SK-N-SH treated with all-trans-retinoic acid at 6 μM for 48 hours (cell line): ENCODE measurements around the gene EBF4.

Source experiments
- CSDC2 ChIP-seq: fragments of 250-450 bp; sonication (Bioruptor Pico); IDR thresholded peaks from 2 replicates; pipeline ENCODE4 v1.5.0; 2020; ENCODE audit warnings: mild to moderate bottlenecking, moderate library complexity
- OSR1 ChIP-seq: fragments of 250-450 bp; sonication (Bioruptor Pico); IDR thresholded peaks from 2 replicates; pipeline ENCODE4 v1.8.0; 2022; ENCODE audit warnings: moderate library complexity, mild to moderate bottlenecking, inconsistent platforms
- SNAI2 ChIP-seq: fragments of 250-450 bp; sonication (Bioruptor Pico); IDR thresholded peaks from 2 replicates; pipeline ENCODE4 v1.5.0; 2020; ENCODE audit warnings: mild to moderate bottlenecking, moderate library complexity
- TOX ChIP-seq: fragments of 250-450 bp; sonication (Bioruptor Pico); IDR thresholded peaks from 2 replicates; pipeline ENCODE4 v1.8.0; 2021; ENCODE audit warnings: mild to moderate bottlenecking, moderate library complexity, borderline replicate concordance
- ZC3H10 ChIP-seq: fragments of 250-450 bp; sonication (Bioruptor Pico); IDR thresholded peaks from 2 replicates; pipeline ENCODE4 v1.5.1; 2021; ENCODE audit warnings: mild to moderate bottlenecking, moderate library complexity
- ZNF565 ChIP-seq: fragments of 450-650 bp; formaldehyde crosslinking; conservative IDR thresholded peaks from 2 replicates; pipeline ENCODE4 v1.5.0; 2020; ENCODE audit warnings: low read depth, mild to moderate bottlenecking, moderate library complexity
- TF ChIP-seq, protein P1 (sequence below): fragments of 250-450 bp; sonication (Bioruptor Pico); IDR thresholded peaks from 2 replicates; pipeline ENCODE4 v1.8.0; 2020; ENCODE audit warnings: mild to moderate bottlenecking, moderate library complexity, borderline replicate concordance

- TF ChIP-seq SNAI2 (CRISPR knock-in tag) = no peak
- TF ChIP-seq, protein P1, sequence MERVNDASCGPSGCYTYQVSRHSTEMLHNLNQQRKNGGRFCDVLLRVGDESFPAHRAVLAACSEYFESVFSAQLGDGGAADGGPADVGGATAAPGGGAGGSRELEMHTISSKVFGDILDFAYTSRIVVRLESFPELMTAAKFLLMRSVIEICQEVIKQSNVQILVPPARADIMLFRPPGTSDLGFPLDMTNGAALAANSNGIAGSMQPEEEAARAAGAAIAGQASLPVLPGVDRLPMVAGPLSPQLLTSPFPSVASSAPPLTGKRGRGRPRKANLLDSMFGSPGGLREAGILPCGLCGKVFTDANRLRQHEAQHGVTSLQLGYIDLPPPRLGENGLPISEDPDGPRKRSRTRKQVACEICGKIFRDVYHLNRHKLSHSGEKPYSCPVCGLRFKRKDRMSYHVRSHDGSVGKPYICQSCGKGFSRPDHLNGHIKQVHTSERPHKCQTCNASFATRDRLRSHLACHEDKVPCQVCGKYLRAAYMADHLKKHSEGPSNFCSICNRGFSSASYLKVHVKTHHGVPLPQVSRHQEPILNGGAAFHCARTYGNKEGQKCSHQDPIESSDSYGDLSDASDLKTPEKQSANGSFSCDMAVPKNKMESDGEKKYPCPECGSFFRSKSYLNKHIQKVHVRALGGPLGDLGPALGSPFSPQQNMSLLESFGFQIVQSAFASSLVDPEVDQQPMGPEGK (CRISPR knock-in tag) = no peak
- TF ChIP-seq ZNF565 (CRISPR knock-in tag) = no peak
- TF ChIP-seq OSR1 = no peak
- TF ChIP-seq CSDC2 (CRISPR knock-in tag) = no peak
- TF ChIP-seq TOX (CRISPR knock-in tag) = no peak
- no peak for TF ChIP-seq ZC3H10 (CRISPR knock-in tag)
These were observed 113.2 kb downstream of the EBF4 start for GRCh38 chr20:2805689-2806350.
